ENCODE measurements around the gene EPHB2. TPM values are rescaled to one million over a fixed set of nuclear protein-coding genes. Genes with fewer than 3 reads are reported as not detected.

EPHB2 gene
- total and polyA plus RNA-seq, 2 donors from 2014 or later, result 3.0 to 9.5 TPM

GRCh38 chr1:22914633-22915217, 204.1 kb downstream of the EPHB2 start:
- H3K27me3 ChIP-seq (ENCODE audit: control insufficient read depth, insufficient read depth, low read length), result no peaks in the 10 kb centered on the region
- no peaks in the 10 kb centered on the region for H3K36me3 ChIP-seq (ENCODE audit: control insufficient read depth in 2 of 3, insufficient read depth in 3 of 3, low read length in 3 of 3)
- FAIRE-seq, result no peak
- no peaks in the 10 kb centered on the region for H3K4me1 ChIP-seq (ENCODE audit: control insufficient read depth in 2 of 3, insufficient read depth in 2 of 3, low read depth in 1 of 3, low read length in 3 of 3)
- H3K9me3 ChIP-seq (ENCODE audit: control insufficient read depth in 2 of 3, insufficient read depth in 1 of 3, low read length in 3 of 3), result no peaks in the 10 kb centered on the region
- no peak for TF ChIP-seq CTCF (IDR thresholded peaks at IDR 0.05; ENCODE audit: borderline replicate concordance, extremely low read depth, insufficient read depth)
- no peak overlapping the region for H3K9ac ChIP-seq (ENCODE audit: low read length in 3 of 3)
- no peak for DNase-seq
- intact Hi-C loops (cut with DNase I), result no loop called here
- no peak overlapping the region for H3K4me3 ChIP-seq (ENCODE audit: low read length in 3 of 3)
- H3K27ac ChIP-seq (ENCODE audit: low read depth in 2 of 2, low read length in 2 of 2), result no peak overlapping the region

- Histone ChIP-seq H3K27me3 (ENCODE audit: control insufficient read depth, insufficient read depth, low read length) (no peaks in the 10 kb centered on the region), H3K27ac (ENCODE audit: low read depth in 2 of 2, low read length in 2 of 2) (no peak overlapping the region), H3K36me3 (ENCODE audit: control insufficient read depth in 2 of 3, insufficient read depth in 3 of 3, low read length in 3 of 3) (no peaks in the 10 kb centered on the region), H3K4me1 (ENCODE audit: control insufficient read depth in 2 of 3, insufficient read depth in 2 of 3, low read depth in 1 of 3, low read length in 3 of 3) (no peaks in the 10 kb centered on the region), H3K4me3 (ENCODE audit: low read length in 3 of 3) (no peak overlapping the region), H3K9ac (ENCODE audit: low read length in 3 of 3) (no peak overlapping the region), H3K9me3 (ENCODE audit: control insufficient read depth in 2 of 3, insufficient read depth in 1 of 3, low read length in 3 of 3) (no peaks in the 10 kb centered on the region)
- no peak for TF ChIP-seq CTCF (IDR thresholded peaks at IDR 0.05; ENCODE audit: borderline replicate concordance, extremely low read depth, insufficient read depth)
- intact Hi-C loops (cut with DNase I), result no loop called here
- DNase-seq (no peak), FAIRE-seq (no peak)
Measured at GRCh38 chr1:22915231-22915630, 204.6 kb downstream of the EPHB2 start.

GRCh38 chr1:22915816-22916470, 205.3 kb downstream of the EPHB2 start:
- intact Hi-C loops (cut with DNase I), result no loop called here
- Histone ChIP-seq H3K4me3 (ENCODE audit: low read length in 3 of 3) (no peak overlapping the region), H3K4me1 (ENCODE audit: control insufficient read depth in 2 of 3, insufficient read depth in 2 of 3, low read depth in 1 of 3, low read length in 3 of 3) (no peaks in the 10 kb centered on the region), H3K9me3 (ENCODE audit: control insufficient read depth in 2 of 3, insufficient read depth in 1 of 3, low read length in 3 of 3) (no peaks in the 10 kb centered on the region), H3K9ac (ENCODE audit: low read length in 3 of 3) (no peak overlapping the region), H3K36me3 (ENCODE audit: control insufficient read depth in 2 of 3, insufficient read depth in 3 of 3, low read length in 3 of 3) (no peaks in the 10 kb centered on the region), H3K27ac (ENCODE audit: low read depth in 2 of 2, low read length in 2 of 2) (no peak overlapping the region), H3K27me3 (ENCODE audit: control insufficient read depth, insufficient read depth, low read length) (no peaks in the 10 kb centered on the region)
- FAIRE-seq (no peak), DNase-seq (no peak)
- TF ChIP-seq CTCF (IDR thresholded peaks at IDR 0.05; ENCODE audit: borderline replicate concordance, extremely low read depth, insufficient read depth), result no peak

Measured in kidney (tissue), 14 donors.